H1 (cell line): Measurements from ENCODE around the gene CACNG6. TPM values are rescaled to one million over a fixed set of nuclear protein-coding genes. Genes with fewer than 3 reads are reported as not detected.

Experiments
- CTCF ChIA-PET: fragments of 300-600 bp; sonication (Branson Sonifier 250); formaldehyde crosslinking; loops from one replicate; lab custom pipeline; 2021; ENCODE audit not compliant: partially characterized antibody; lab: Charles Lee
- POLR2A ChIA-PET: fragments of 300-600 bp; sonication (Branson Sonifier 250); formaldehyde crosslinking; loops from one replicate; lab custom pipeline; 2021; ENCODE audit warnings: inconsistent platforms; ENCODE audit not compliant: partially characterized antibody; lab: Charles Lee
- DNase-seq, 2 experiments: peaks; one replicate each; pipeline versions ENCODE4 v3.0.0 to v3.0.0-alpha.2; 2010 to 2022; ENCODE audit warnings: low spot score in 2 of 2, low read depth in 1 of 2, mixed read lengths in 1 of 2
- FAIRE-seq: peaks from 2 replicates; lab custom pipeline; 2011; peaks lifted over from hg19 to GRCh38; lab: Jason Lieb, UNC
- H2AFZ ChIP-seq: 2 replicates; pipeline ENCODE4 v1.8.1; 2012; ENCODE audit warnings: low read length, inconsistent platforms
- H2AK5ac ChIP-seq: 2 replicates; pipeline ENCODE4 v1.6.1; 2013; ENCODE audit warnings: low read depth, low read length
- H2BK120ac ChIP-seq: replicated peaks from 2 replicates; pipeline ENCODE3; 2013; ENCODE audit warnings: low read depth, low read length, inconsistent platforms
- H2BK12ac ChIP-seq: 2 replicates; pipeline ENCODE4 v1.6.1; 2013; ENCODE audit warnings: low read depth, low read length
- H2BK15ac ChIP-seq: 2 replicates; pipeline ENCODE4 v1.6.1; 2013; ENCODE audit warnings: low read length
- H2BK20ac ChIP-seq: 2 replicates; pipeline ENCODE4 v1.6.1; 2013; ENCODE audit warnings: low read length
- H2BK5ac ChIP-seq: 2 replicates; pipeline ENCODE4 v1.6.1; 2013; ENCODE audit warnings: low read depth, low read length
- H3K14ac ChIP-seq: 2 replicates; pipeline ENCODE4 v1.6.1; 2013; ENCODE audit warnings: inconsistent platforms; ENCODE audit not compliant: insufficient read length
- H3K18ac ChIP-seq: 2 replicates; pipeline ENCODE4 v1.6.1; 2013; ENCODE audit warnings: low read length; ENCODE audit errors: extremely low read depth
- H3K23ac ChIP-seq: 2 replicates; pipeline ENCODE4 v1.6.1; 2013; ENCODE audit warnings: inconsistent platforms; ENCODE audit not compliant: insufficient read length
- H3K23me2 ChIP-seq: 2 replicates; pipeline ENCODE4 v1.6.1; 2013; ENCODE audit warnings: low read depth, low read length
- H3K27ac ChIP-seq: 2 replicates; pipeline ENCODE4 v1.6.1; 2011; ENCODE audit warnings: low read depth, low read length, inconsistent platforms
- H3K27me3 ChIP-seq, 4 experiments: replicated peaks in 1 of 4; 1 replicate in 1 of 4; 2 replicates in 3 of 4; pipeline versions ENCODE4 v1.6.1 to v1.8.1; 2011 to 2013; ENCODE audit warnings: low read length in 3 of 4, mild to moderate bottlenecking in 3 of 4, inconsistent platforms in 2 of 4, mixed read lengths in 2 of 4, moderate library complexity in 1 of 4; ENCODE audit not compliant: control insufficient read depth in 3 of 4, insufficient read depth in 3 of 4; ENCODE audit errors: extremely low read depth in 1 of 4
- H3K36me3 ChIP-seq, 4 experiments: 2 replicates each; pipeline versions ENCODE4 v1.6.1 to v1.8.1; 2011 to 2013; ENCODE audit warnings: mild to moderate bottlenecking in 4 of 4, low read length in 3 of 4, moderate library complexity in 2 of 4, control low read depth in 1 of 4, inconsistent platforms in 1 of 4; ENCODE audit not compliant: insufficient read depth in 4 of 4, control insufficient read depth in 2 of 4
- H3K4ac ChIP-seq: replicated peaks from 2 replicates; pipeline ENCODE3; 2013; ENCODE audit warnings: low read length, low read depth, mixed read lengths, inconsistent platforms; ENCODE audit not compliant: insufficient read length
- H3K4me1 ChIP-seq, 4 experiments: replicated peaks in 1 of 4; 1 replicate in 1 of 4; 2 replicates in 3 of 4; pipeline versions ENCODE4 v1.6.1 to v1.8.1; 2011 to 2013; ENCODE audit warnings: low read length in 3 of 4, inconsistent platforms in 2 of 4, mixed read lengths in 1 of 4; ENCODE audit not compliant: insufficient read depth in 4 of 4, control insufficient read depth in 3 of 4
- H3K4me2 ChIP-seq, 2 experiments: 2 replicates each; pipeline versions ENCODE4 v1.6.1 to v1.8.1; 2011 to 2013; ENCODE audit warnings: low read depth in 2 of 2, low read length in 2 of 2, control low read depth in 1 of 2, inconsistent platforms in 1 of 2, mild to moderate bottlenecking in 1 of 2; ENCODE audit not compliant: insufficient read depth in 1 of 2
- H3K4me3 ChIP-seq, 4 experiments: fragments of 200-600, 300-600 bp in 1 of 4; sonication (generic), shearing (Covaris generic), sonication (Bioruptor Twin) in 1 of 4; 2 replicates each; pipeline versions ENCODE4 v1.5.1 to v1.8.1; 2011 to 2016; ENCODE audit warnings: low read length in 4 of 4, low read depth in 3 of 4, control low read depth in 2 of 4, inconsistent platforms in 2 of 4, mild to moderate bottlenecking in 2 of 4, mixed read lengths in 1 of 4, moderate library complexity in 1 of 4; ENCODE audit not compliant: insufficient read depth in 2 of 4; ENCODE audit errors: extremely low read depth in 1 of 4
- H3K56ac ChIP-seq: replicated peaks from 2 replicates; pipeline ENCODE3; 2013; ENCODE audit warnings: low read depth, mild to moderate bottlenecking, mixed read lengths, low read length, inconsistent platforms; ENCODE audit not compliant: insufficient read length
- H3K79me1 ChIP-seq: 2 replicates; pipeline ENCODE4 v1.6.1; 2013; ENCODE audit warnings: low read depth, low read length, control low read depth
- H3K79me2 ChIP-seq, 2 experiments: 2 replicates each; pipeline versions ENCODE4 v1.6.1 to v1.8.1; 2012 to 2013; ENCODE audit warnings: low read length in 2 of 2, mild to moderate bottlenecking in 2 of 2, inconsistent platforms in 1 of 2; ENCODE audit not compliant: insufficient read depth in 2 of 2, control insufficient read depth in 1 of 2
- H3K9ac ChIP-seq, 4 experiments: replicated peaks in 1 of 4; 1 replicate in 1 of 4; 2 replicates in 3 of 4; pipeline versions ENCODE4 v1.6.1 to v1.8.1; 2011 to 2013; ENCODE audit warnings: low read depth in 3 of 4, low read length in 3 of 4, control low read depth in 2 of 4, mild to moderate bottlenecking in 2 of 4, moderate library complexity in 2 of 4, inconsistent platforms in 1 of 4; ENCODE audit errors: extremely low read depth in 1 of 4
- H3K9me3 ChIP-seq, 2 experiments: 2 replicates each; pipeline versions ENCODE4 v1.6.1 to v1.8.1; 2012 to 2013; ENCODE audit warnings: mild to moderate bottlenecking in 2 of 2, moderate library complexity in 2 of 2, control low read depth in 1 of 2, inconsistent platforms in 1 of 2, low read depth in 1 of 2, low read length in 1 of 2, mixed read lengths in 1 of 2; ENCODE audit not compliant: insufficient read depth in 2 of 2
- H4K20me1 ChIP-seq, 2 experiments: replicated peaks in 1 of 2; 2 replicates each; pipeline versions ENCODE3 to v1.8.1; 2011 to 2013; ENCODE audit warnings: inconsistent platforms in 2 of 2, low read length in 2 of 2, mild to moderate bottlenecking in 1 of 2; ENCODE audit not compliant: insufficient read depth in 2 of 2, control insufficient read depth in 1 of 2
- H4K5ac ChIP-seq: 2 replicates; pipeline ENCODE4 v1.6.1; 2013; ENCODE audit warnings: low read length, low read depth, mixed read lengths, inconsistent platforms; ENCODE audit not compliant: insufficient read length
- H4K8ac ChIP-seq: 2 replicates; pipeline ENCODE4 v1.8.0; 2013; ENCODE audit warnings: mild to moderate bottlenecking, moderate library complexity, low read length, inconsistent platforms; ENCODE audit not compliant: insufficient read depth; ENCODE audit errors: extremely low read depth
- H4K91ac ChIP-seq: replicated peaks from 2 replicates; pipeline ENCODE3; 2013; ENCODE audit warnings: low read length, mixed read lengths, inconsistent platforms; ENCODE audit not compliant: insufficient read length
- GTF2F1 ChIP-seq: IDR thresholded peaks from 2 replicates; pipeline ENCODE4 v1.6.1; 2012; ENCODE audit warnings: low read depth, low read length, improper control_type of control experiment, borderline replicate concordance
- HDAC6 ChIP-seq: IDR thresholded peaks from one replicate; pipeline ENCODE4 v1.7.1; 2012; ENCODE audit warnings: low read depth, mild to moderate bottlenecking, inconsistent platforms, low read length, moderate library complexity
- RNF2 ChIP-seq: fragments of 200-900, 300-1000 bp; sonication (generic); IDR thresholded peaks from 2 replicates; pipeline ENCODE4 v1.7.1; 2016; ENCODE audit warnings: borderline replicate concordance, low read depth, mild to moderate bottlenecking, antibody characterized with exemption, low read length; ENCODE audit not compliant: poor library complexity, severe bottlenecking; ENCODE audit errors: missing control alignments
- SIRT6 ChIP-seq: IDR thresholded peaks from one replicate; pipeline ENCODE4 v1.7.1; 2012; ENCODE audit warnings: low read length, inconsistent platforms
- SUZ12 ChIP-seq: fragments of 200-600 bp; sonication (generic); IDR thresholded peaks from 2 replicates; pipeline ENCODE4 v1.6.1; 2012; ENCODE audit warnings: mild to moderate bottlenecking, inconsistent platforms, low read length, moderate library complexity, mixed read lengths
- WGBS, 2 experiments: shearing (Covaris generic) in 1 of 2; methylation state at CpG; one replicate each; pipeline versions ENCODE4 v1.1.6 to v1.1.7; 2013 to 2015; ENCODE audit warnings: low lambda C conversion rate in 2 of 2, mixed read lengths in 2 of 2, inconsistent platforms in 1 of 2, low coverage in 1 of 2, missing lambda C conversion rate in 1 of 2; ENCODE audit not compliant: insufficient replicate concordance in 2 of 2, insufficient coverage in 1 of 2, insufficient read length in 1 of 2; ENCODE audit errors: extremely low coverage in 1 of 2, missing lambda C conversion rate in 1 of 2; 5-methylcytosine and 5-hydroxymethylcytosine counted together
- polyA plus RNA-seq, 7 experiments: library from polyadenylated mRNA; depleted of rRNA in 3 of 7; stranded (reverse) in 5 of 7; unstranded in 2 of 7; fragments of >200 nt in 5 of 7; fragments of 200-250 nt in 2 of 7; gene quantifications; 1 replicate in 5 of 7; 2 replicates in 1 of 7; 4 replicates in 1 of 7; pipeline versions ENCODE4 v1.2.1 to v1.2.3, GENCODE V29; 2011 to 2013; ENCODE audit warnings: missing spikeins in 2 of 7, mixed read lengths in 2 of 7
- total RNA-seq: library from RNA; stranded (reverse); fragmentation: NEBNext Ultra II Directional; extraction: Animal tissue kit (Norgen Biotek cat#: 25700); gene quantifications from 2 replicates; pipeline ENCODE4 v1.2.1, GENCODE V29; 2021
- TF ChIP-seq, protein P1 (sequence below): IDR thresholded peaks from 2 replicates; pipeline ENCODE4 v1.6.1; 2011; ENCODE audit warnings: low read length, improper control_type of control experiment

The CACNG6 gene
- total and polyA plus RNA-seq, 2 of the 8 experiments (the other 6 are each of a cell fraction or from before 2014, with no cell fraction given): 1.2 to 1.6 TPM

DNA sequence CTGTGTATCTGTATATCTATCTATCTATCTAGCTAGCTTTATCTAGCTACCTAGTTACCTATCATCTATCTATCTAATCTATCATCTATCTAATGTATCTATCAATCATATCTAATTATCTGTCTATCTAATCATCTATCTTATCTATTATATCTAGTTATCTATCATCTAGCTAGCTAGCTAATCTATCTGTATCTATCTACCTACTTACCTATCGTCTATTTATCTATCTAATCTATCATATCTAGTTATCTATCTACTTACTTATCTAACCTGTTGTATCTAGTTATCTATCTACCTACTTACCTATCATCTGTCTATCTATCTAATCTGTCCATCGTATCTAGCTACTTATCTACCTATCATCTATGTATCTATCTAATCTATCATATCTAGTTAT lies 54.3 kb downstream of the CACNG6 start:
- FAIRE-seq (no peak), DNase-seq (no peak)
- Histone ChIP-seq H3K18ac (no peak overlapping the region), H3K9ac (no peak overlapping the region), H3K23me2 (peaks cover 2% of the 10 kb centered on the region; the same call in 1 of the 2 replicates), H3K36me3 (no peaks in the 10 kb centered on the region), H4K5ac (no peak overlapping the region), H4K20me1 (no peaks in the 10 kb centered on the region), H2AK5ac (no peak overlapping the region), H2BK120ac (no peak overlapping the region), H4K8ac (no peak overlapping the region), H3K4ac (no peak overlapping the region), H2BK15ac (no peak overlapping the region), H3K23ac (no peak overlapping the region), H3K4me3 (no peak overlapping the region), H3K4me2 (no peak overlapping the region), H3K27ac (no peak overlapping the region), H2BK20ac (no peak overlapping the region), H2BK12ac (no peak overlapping the region), H3K4me1 (peaks cover 0 to 1% (median 0%) of the 10 kb centered on the region in 4 experiments; a peak in 2 of 7 replicates), H3K56ac (no peak overlapping the region), H3K79me2 (no peaks in the 10 kb centered on the region), H3K79me1 (no peaks in the 10 kb centered on the region), H2AFZ (no peak overlapping the region), H3K14ac (no peak overlapping the region), H2BK5ac (no peak overlapping the region), H4K91ac (no peak overlapping the region), H3K27me3 (no peaks in the 10 kb centered on the region), H3K9me3 (no peaks in the 10 kb centered on the region)
- POLR2A ChIA-PET: interaction anchor here (1.2 kb wide), 1 partner anchor 10 kb away, joined by 3 read pairs; no protein-coding TSS in a partner anchor
- WGBS, 2 experiments: 94 to 100% methylated on average over 1 to 2 of the region's 2 CpGs
- CTCF ChIA-PET: interaction anchor here (1.0 to 1.5 kb wide), 2 partner anchors 16 to 24 kb away, joined by 3 to 5 read pairs; no protein-coding TSS in a partner anchor
- TF ChIP-seq SIRT6: no peak
- TF ChIP-seq HDAC6: no peak
- TF ChIP-seq GTF2F1: no peak
- no peak for TF ChIP-seq RNF2
- TF ChIP-seq SUZ12: no peak
- TF ChIP-seq, protein P1, sequence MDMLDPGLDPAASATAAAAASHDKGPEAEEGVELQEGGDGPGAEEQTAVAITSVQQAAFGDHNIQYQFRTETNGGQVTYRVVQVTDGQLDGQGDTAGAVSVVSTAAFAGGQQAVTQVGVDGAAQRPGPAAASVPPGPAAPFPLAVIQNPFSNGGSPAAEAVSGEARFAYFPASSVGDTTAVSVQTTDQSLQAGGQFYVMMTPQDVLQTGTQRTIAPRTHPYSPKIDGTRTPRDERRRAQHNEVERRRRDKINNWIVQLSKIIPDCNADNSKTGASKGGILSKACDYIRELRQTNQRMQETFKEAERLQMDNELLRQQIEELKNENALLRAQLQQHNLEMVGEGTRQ: no peak
